ENCODE data around the gene GCSH. TPM values are rescaled to one million over a fixed set of nuclear protein-coding genes. Genes with fewer than 3 reads are reported as not detected.

The GCSH gene
- total RNA-seq, 1 donor: 18.1 TPM

GRCh38 chr16:81073560-81074330, 22.4 kb downstream of the GCSH start:
- no peaks in the 10 kb centered on the region for H3K27me3 ChIP-seq (ENCODE audit: insufficient read depth, low read length)
- peaks cover 11% of the 10 kb centered on the region for H3K4me1 ChIP-seq (ENCODE audit: insufficient read depth, low read length)
- no peaks in the 10 kb centered on the region for H3K9me3 ChIP-seq (ENCODE audit: low read depth, low read length)

GRCh38 chr16:81071805-81072204, 24.4 kb downstream of the GCSH start:
- Histone ChIP-seq H2AFZ (ENCODE audit: low read length) (no peak overlapping the region), H3K79me2 (ENCODE audit: insufficient read depth, low read length) (no peaks in the 10 kb centered on the region), H3K9me3 (ENCODE audit: low read depth, low read length) (no peaks in the 10 kb centered on the region), H4K20me1 (ENCODE audit: insufficient read depth, low read length) (no peaks in the 10 kb centered on the region), H3K27me3 (ENCODE audit: insufficient read depth, low read length) (no peaks in the 10 kb centered on the region), H3K36me3 (ENCODE audit: insufficient read depth, low read length) (no peaks in the 10 kb centered on the region), H3K4me2 (ENCODE audit: insufficient read depth, low read length) (no peak overlapping the region), H3K27ac (ENCODE audit: low read depth, low read length) (no peak overlapping the region), H3K4me1 (ENCODE audit: insufficient read depth, low read length) (peaks cover 4% of the 10 kb centered on the region), H3K4me3 (ENCODE audit: insufficient read depth, low read length) (no peak overlapping the region)
- no peak for TF ChIP-seq CTCF (IDR thresholded peaks at IDR 0.05; ENCODE audit: extremely low read depth, low read depth, low read length)
- DNase-seq (ENCODE audit: insufficient read length, low spot score, missing footprints): peak; percentile 82

More at GRCh38 chr16:81073560-81074330, 22.4 kb downstream of the GCSH start:
- Histone ChIP-seq H3K4me3 (ENCODE audit: insufficient read depth, low read length) (no peak overlapping the region), H3K79me2 (ENCODE audit: insufficient read depth, low read length) (no peaks in the 10 kb centered on the region), H3K4me2 (ENCODE audit: insufficient read depth, low read length) (no peak overlapping the region), H3K27ac (ENCODE audit: low read depth, low read length) (no peak overlapping the region), H2AFZ (ENCODE audit: low read length) (no peak overlapping the region), H3K36me3 (ENCODE audit: insufficient read depth, low read length) (no peaks in the 10 kb centered on the region), H4K20me1 (ENCODE audit: insufficient read depth, low read length) (no peaks in the 10 kb centered on the region)
- DNase-seq (ENCODE audit: insufficient read length, low spot score, missing footprints): no peak
- TF ChIP-seq CTCF (IDR thresholded peaks at IDR 0.05; ENCODE audit: extremely low read depth, low read depth, low read length): no peak

GRCh38 chr16:81070979-81071378, 25.2 kb downstream of the GCSH start:
- Histone ChIP-seq H3K9me3 (ENCODE audit: low read depth, low read length) (no peaks in the 10 kb centered on the region), H3K36me3 (ENCODE audit: insufficient read depth, low read length) (no peaks in the 10 kb centered on the region), H4K20me1 (ENCODE audit: insufficient read depth, low read length) (no peaks in the 10 kb centered on the region), H3K4me3 (ENCODE audit: insufficient read depth, low read length) (no peak overlapping the region), H3K27me3 (ENCODE audit: insufficient read depth, low read length) (no peaks in the 10 kb centered on the region), H3K27ac (ENCODE audit: low read depth, low read length) (no peak overlapping the region), H3K79me2 (ENCODE audit: insufficient read depth, low read length) (no peaks in the 10 kb centered on the region), H2AFZ (ENCODE audit: low read length) (no peak overlapping the region), H3K4me2 (ENCODE audit: insufficient read depth, low read length) (no peak overlapping the region), H3K4me1 (ENCODE audit: insufficient read depth, low read length) (no peaks in the 10 kb centered on the region)
- DNase-seq (ENCODE audit: insufficient read length, low spot score, missing footprints): no peak
- TF ChIP-seq CTCF (IDR thresholded peaks at IDR 0.05; ENCODE audit: extremely low read depth, low read depth, low read length): no peak

GRCh38 chr16:81069063-81069462, 27.1 kb downstream of the GCSH start:
- Histone ChIP-seq H3K9me3 (ENCODE audit: low read depth, low read length) (no peaks in the 10 kb centered on the region), H4K20me1 (ENCODE audit: insufficient read depth, low read length) (no peaks in the 10 kb centered on the region), H3K4me2 (ENCODE audit: insufficient read depth, low read length) (no peak overlapping the region), H3K27me3 (ENCODE audit: insufficient read depth, low read length) (no peaks in the 10 kb centered on the region), H3K79me2 (ENCODE audit: insufficient read depth, low read length) (no peaks in the 10 kb centered on the region), H3K36me3 (ENCODE audit: insufficient read depth, low read length) (no peaks in the 10 kb centered on the region), H2AFZ (ENCODE audit: low read length) (no peak overlapping the region), H3K27ac (ENCODE audit: low read depth, low read length) (no peak overlapping the region), H3K4me3 (ENCODE audit: insufficient read depth, low read length) (no peak overlapping the region), H3K4me1 (ENCODE audit: insufficient read depth, low read length) (no peaks in the 10 kb centered on the region)
- DNase-seq (ENCODE audit: insufficient read length, low spot score, missing footprints): no peak
- no peak for TF ChIP-seq CTCF (IDR thresholded peaks at IDR 0.05; ENCODE audit: extremely low read depth, low read depth, low read length)
